GM18519 (cell line): Measurements from ENCODE around the gene PLD3.
"Not testable (repeated sequence)": the region's sequence is repeated elsewhere in the genome, so short reads cannot be mapped to it uniquely, and the experiment has no call there.

ENCODE experiments used
- ATAC-seq: cut with Tn5 transposase; IDR thresholded peaks from one replicate; pipeline ENCODE4 v1.9.1; 2021; ENCODE audit warnings: mild to moderate bottlenecking, moderate library complexity; ENCODE audit not compliant: unreplicated experiment, low FRiP score

PLD3 gene

GRCh38 chr19:40331052-40331451 lies 17.4 kb upstream of the PLD3 start:
- no peak for ATAC-seq

GRCh38 chr19:40332669-40333068 lies 15.8 kb upstream of the PLD3 start:
- ATAC-seq, result no peak

- ATAC-seq, result not testable (repeated sequence)
Measured at GRCh38 chr19:40333083-40333482, 15.4 kb upstream of the PLD3 start.

- no peak for ATAC-seq
Measured at GRCh38 chr19:40335101-40335500, 13.4 kb upstream of the PLD3 start.

GRCh38 chr19:40335855-40336600 lies 12.5 kb upstream of the PLD3 start:
- no peak for ATAC-seq

GRCh38 chr19:40336601-40336900 lies 11.9 kb upstream of the PLD3 start:
- no peak for ATAC-seq

- ATAC-seq, result no peak
Measured at GRCh38 chr19:40337107-40337506, 11.4 kb upstream of the PLD3 start.

- ATAC-seq, result no peak
Measured at GRCh38 chr19:40337594-40337993, 10.9 kb upstream of the PLD3 start.

- ATAC-seq, result no peak
Measured at GRCh38 chr19:40339018-40339728, 9.3 kb upstream of the PLD3 start.

- ATAC-seq, result no peak
Measured at GRCh38 chr19:40341601-40342482, 6.7 kb upstream of the PLD3 start.

GRCh38 chr19:40342644-40343311 lies 5.7 kb upstream of the PLD3 start:
- ATAC-seq, result no peak

- no peak for ATAC-seq
Measured at GRCh38 chr19:40344422-40344821, 4.1 kb upstream of the PLD3 start.

GRCh38 chr19:40348961-40349507 lies 539 bp downstream of the PLD3 start:
- ATAC-seq, result no peak

- no peak for ATAC-seq
Measured at GRCh38 chr19:40355975-40356680, 7.6 kb downstream of the PLD3 start.

GRCh38 chr19:40356681-40357595 lies 8.4 kb downstream of the PLD3 start:
- ATAC-seq, result no peak

GRCh38 chr19:40357640-40358039 lies 9.1 kb downstream of the PLD3 start:
- ATAC-seq, result no peak

GRCh38 chr19:40358773-40359172 lies 10.3 kb downstream of the PLD3 start:
- ATAC-seq, result no peak

GRCh38 chr19:40360020-40360707 lies 11.7 kb downstream of the PLD3 start:
- ATAC-seq, result no peak
